ENCODE measurements around the gene CDK4.

DNA sequence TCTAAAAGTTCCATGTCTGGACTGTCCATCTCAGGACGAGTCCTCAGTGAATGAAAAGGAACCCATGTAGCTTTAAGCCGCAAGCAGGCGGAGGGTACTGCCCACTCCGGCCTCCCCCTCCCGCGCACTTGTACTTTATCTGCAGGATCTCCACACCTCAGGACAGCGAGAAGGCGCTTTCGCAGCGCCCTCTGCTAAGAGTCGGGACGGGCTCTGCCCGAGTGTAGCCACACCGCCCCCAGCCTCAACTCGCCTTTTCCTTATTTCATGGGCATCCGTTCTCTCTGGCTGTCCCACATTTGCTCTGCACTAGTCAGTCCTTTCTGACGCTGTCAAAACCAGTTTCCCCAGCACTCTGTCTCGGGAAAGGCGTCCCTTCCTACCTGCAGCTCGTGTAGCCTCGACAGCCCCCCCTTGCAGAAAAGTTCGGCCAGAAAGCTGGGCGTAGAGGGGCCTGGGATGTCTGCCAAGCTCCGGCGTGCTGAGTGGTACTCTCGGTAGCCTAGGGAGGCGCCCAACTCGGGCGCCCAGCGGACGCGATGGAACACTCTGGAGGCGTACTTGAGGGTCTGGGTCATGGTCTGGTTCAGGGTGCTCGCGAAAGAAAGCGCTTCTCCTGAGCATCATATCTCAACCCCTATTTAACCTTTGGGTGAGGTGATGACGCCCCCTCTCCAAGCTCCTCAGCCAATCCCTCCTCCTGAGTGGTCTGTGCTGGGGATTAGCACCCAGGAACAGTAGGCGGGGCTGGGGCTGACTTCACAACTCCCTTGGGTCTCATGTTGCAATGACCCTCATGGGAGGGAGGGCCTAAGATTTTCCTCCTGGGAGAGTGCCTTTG, 14.6 kb upstream of the CDK4 start, which contains the start of gene CYP27B1:
- TF ChIP-seq, protein P1, sequence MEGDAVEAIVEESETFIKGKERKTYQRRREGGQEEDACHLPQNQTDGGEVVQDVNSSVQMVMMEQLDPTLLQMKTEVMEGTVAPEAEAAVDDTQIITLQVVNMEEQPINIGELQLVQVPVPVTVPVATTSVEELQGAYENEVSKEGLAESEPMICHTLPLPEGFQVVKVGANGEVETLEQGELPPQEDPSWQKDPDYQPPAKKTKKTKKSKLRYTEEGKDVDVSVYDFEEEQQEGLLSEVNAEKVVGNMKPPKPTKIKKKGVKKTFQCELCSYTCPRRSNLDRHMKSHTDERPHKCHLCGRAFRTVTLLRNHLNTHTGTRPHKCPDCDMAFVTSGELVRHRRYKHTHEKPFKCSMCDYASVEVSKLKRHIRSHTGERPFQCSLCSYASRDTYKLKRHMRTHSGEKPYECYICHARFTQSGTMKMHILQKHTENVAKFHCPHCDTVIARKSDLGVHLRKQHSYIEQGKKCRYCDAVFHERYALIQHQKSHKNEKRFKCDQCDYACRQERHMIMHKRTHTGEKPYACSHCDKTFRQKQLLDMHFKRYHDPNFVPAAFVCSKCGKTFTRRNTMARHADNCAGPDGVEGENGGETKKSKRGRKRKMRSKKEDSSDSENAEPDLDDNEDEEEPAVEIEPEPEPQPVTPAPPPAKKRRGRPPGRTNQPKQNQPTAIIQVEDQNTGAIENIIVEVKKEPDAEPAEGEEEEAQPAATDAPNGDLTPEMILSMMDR (IDR thresholded peaks at IDR 0.05 in 8 of 11, conservative IDR thresholded peaks at IDR 0.05 in 3 of 11), result no peak
- TF ChIP-seq POLR2A (IDR thresholded peaks at IDR 0.05), result no peak

All from spleen (tissue), 7 donors.